Amniotic epithelial cell (primary cell): ENCODE measurements around the gene PLD4.
A peak's percentile ranks its signal among the peaks of the same experiment; 100 is the strongest.

Source experiments
- DNase-seq: peaks from one replicate; pipeline ENCODE4 v3.0.0-alpha.2; 2010; ENCODE audit warnings: low read depth

Gene PLD4

GRCh38 chr14:104928391-104929133 lies 3.9 kb downstream of the PLD4 start:
- DNase-seq: no peak

GRCh38 chr14:104929268-104930230 lies 4.9 kb downstream of the PLD4 start:
- DNase-seq: no peak

GRCh38 chr14:104930526-104931303 lies 6.0 kb downstream of the PLD4 start:
- no peak for DNase-seq

- DNase-seq: no peak
These were observed 6.7 kb downstream of the PLD4 start for GRCh38 chr14:104931304-104931770.

GRCh38 chr14:104931771-104932675 lies 7.3 kb downstream of the PLD4 start:
- no peak for DNase-seq

GRCh38 chr14:104932676-104933631 lies 8.3 kb downstream of the PLD4 start:
- DNase-seq: peak; percentile 47

- DNase-seq: no peak
These were observed 9.4 kb downstream of the PLD4 start for GRCh38 chr14:104933746-104934733.

GRCh38 chr14:104935026-104935650 lies 10.5 kb downstream of the PLD4 start:
- DNase-seq: no peak

- no peak for DNase-seq
These were observed 11.3 kb downstream of the PLD4 start for GRCh38 chr14:104935955-104936354.

- DNase-seq: no peak
These were observed 11.9 kb downstream of the PLD4 start for GRCh38 chr14:104936361-104937155.

- DNase-seq: no peak
These were observed 12.5 kb downstream of the PLD4 start for GRCh38 chr14:104937161-104937560.

- DNase-seq: no peak
These were observed 13.2 kb downstream of the PLD4 start for GRCh38 chr14:104937694-104938365.

GRCh38 chr14:104938436-104938835 lies 13.8 kb downstream of the PLD4 start:
- no peak for DNase-seq

- DNase-seq: peak; percentile 10
These were observed 14.3 kb downstream of the PLD4 start for GRCh38 chr14:104938960-104939359.

GRCh38 chr14:104939666-104940410 lies 15.2 kb downstream of the PLD4 start:
- no peak for DNase-seq
